Measurements from ENCODE around the gene TSHR. TPM values are rescaled to one million over a fixed set of nuclear protein-coding genes. Genes with fewer than 3 reads are reported as not detected.

The TSHR gene
- total RNA-seq, 1 experiment from 2014 or later: not detected

DNA sequence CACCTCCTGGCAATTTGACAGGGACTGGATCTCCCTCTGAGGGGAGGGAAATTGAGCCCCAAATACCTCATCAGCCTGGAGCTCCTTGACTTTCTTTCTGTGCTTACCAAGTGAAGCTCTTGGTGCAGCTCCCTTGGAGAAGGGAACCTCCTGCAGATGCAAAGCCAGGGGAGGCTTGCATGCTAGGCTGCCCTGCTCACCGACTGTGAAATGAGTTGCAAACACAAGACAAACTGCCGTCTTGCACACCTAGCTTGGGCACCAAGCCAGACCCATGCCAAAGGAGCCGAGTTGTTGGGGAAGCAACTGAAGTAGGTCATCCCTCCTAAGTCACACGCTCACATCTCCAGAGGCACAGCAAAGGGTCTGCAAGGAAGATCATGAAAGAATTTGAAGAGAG is 170.1 kb downstream of the TSHR start:
- Histone ChIP-seq H3K9me3 (ENCODE audit: control insufficient read depth, low read depth, low read length) (no peaks in the 10 kb centered on the region), H3K23me2 (ENCODE audit: insufficient read length, low read depth, low read length, poor library complexity, severe bottlenecking) (no peaks in the 10 kb centered on the region), H2BK12ac (ENCODE audit: insufficient read length, low read depth, low read length) (no peak overlapping the region), H3K9ac (ENCODE audit: extremely low read depth, insufficient read length, low read length) (no peak overlapping the region), H2BK120ac (ENCODE audit: low read depth, low read length, poor library complexity, severe bottlenecking) (no peak overlapping the region), H4K91ac (ENCODE audit: insufficient read length, low read depth, low read length) (no peak overlapping the region), H3K4me2 (ENCODE audit: insufficient read depth, insufficient read length, low read length) (no peak overlapping the region), H3K79me1 (ENCODE audit: insufficient read depth, low read depth, low read length, poor library complexity, severe bottlenecking) (no peaks in the 10 kb centered on the region), H3K27ac (ENCODE audit: insufficient read length, low read depth, low read length) (no peak overlapping the region), H3K4me1 (ENCODE audit: insufficient read depth, low read length) (no peaks in the 10 kb centered on the region), H3T11ph (ENCODE audit: low read length) (no peak overlapping the region), H2BK20ac (ENCODE audit: low read depth, low read length, poor library complexity, severe bottlenecking) (no peak overlapping the region), H2BK15ac (ENCODE audit: low read depth, low read length) (no peak overlapping the region), H3K14ac (ENCODE audit: insufficient read depth, low read length) (no peak overlapping the region), H3K18ac (ENCODE audit: insufficient read length, low read depth, low read length) (no peak overlapping the region), H2BK5ac (ENCODE audit: insufficient read length, low read length) (no peak overlapping the region), H3K27me3 (ENCODE audit: insufficient read depth, low read length) (no peaks in the 10 kb centered on the region), H2AFZ (ENCODE audit: low read length) (no peak overlapping the region), H3K56ac (ENCODE audit: insufficient read length, low read depth, low read length) (no peak overlapping the region), H4K5ac (ENCODE audit: insufficient read length, low read depth, low read length) (no peak overlapping the region), H3K79me2 (ENCODE audit: insufficient read depth, low read length) (no peaks in the 10 kb centered on the region), H4K20me1 (ENCODE audit: control insufficient read depth, insufficient read depth, insufficient read length) (no peaks in the 10 kb centered on the region), H3K4ac (ENCODE audit: low read depth, low read length) (no peak overlapping the region), H3K23ac (ENCODE audit: insufficient read length, low read depth, low read length) (no peak overlapping the region), H2AK5ac (ENCODE audit: insufficient read length, low read length) (no peak overlapping the region), H4K8ac (replicated peaks; ENCODE audit: insufficient read length, low read depth, low read length) (no peak overlapping the region)
- DNase-seq: no peak
- Mint-ChIP-seq H3K36me3 (ENCODE audit: insufficient read depth in 1 of 3, low read depth in 3 of 3) (no peaks in the 10 kb centered on the region), H3K27ac (no peak overlapping the region), H3K27me3 (ENCODE audit: low read depth) (no peaks in the 10 kb centered on the region; the same call in 1 of the 2 replicates), H3K9me3 (no peaks in the 10 kb centered on the region; a peak in 1 of 5 replicates), H3K4me1 (no peaks in the 10 kb centered on the region), H3K4me3 (no peak overlapping the region)
- no CpG with 5 or more reads among the region's 4 CpGs for WGBS (ENCODE audit: extremely low coverage, insufficient read length, low lambda C conversion rate)
- TF ChIP-seq CTCF (conservative IDR thresholded peaks at IDR 0.05): no peak

Data from H9 (cell line).